ENCODE results near the gene DHX58.
A peak's percentile ranks its signal among the peaks of the same experiment; 100 is the strongest.

Gene DHX58

GRCh38 chr17:42124256-42124655 lies 11.7 kb upstream of the DHX58 start:
- Histone ChIP-seq H3K79me2 (ENCODE audit: low read length) (peaks cover 9% of the 10 kb centered on the region), H3K9me3 (replicated peaks; ENCODE audit: insufficient read depth, low read length) (no peaks in the 10 kb centered on the region), H3K36me3 (replicated peaks; ENCODE audit: insufficient read depth, low read length) (no peaks in the 10 kb centered on the region), H2AFZ (ENCODE audit: low read length) (no peak overlapping the region), H3K4me2 (ENCODE audit: low read depth, low read length) (no peak overlapping the region), H3F3A (ENCODE audit: insufficient read depth, low read length) (no peaks in the 10 kb centered on the region), H3K9me2 (replicated peaks; ENCODE audit: insufficient read depth, low read length) (no peaks in the 10 kb centered on the region), H3K9ac (ENCODE audit: low read length) (no peak overlapping the region), H3K27me3 (replicated peaks; ENCODE audit: insufficient read depth, low read length) (no peaks in the 10 kb centered on the region), H3K27ac (ENCODE audit: low read length) (no peak overlapping the region), H3K4me1 (ENCODE audit: low read length) (peaks cover 12% of the 10 kb centered on the region), H3K4me3 (ENCODE audit: low read length) (no peak overlapping the region), H4K20me1 (ENCODE audit: insufficient read depth, low read length) (no peaks in the 10 kb centered on the region)
- TF ChIP-seq CTCF (IDR thresholded peaks at IDR 0.05; ENCODE audit: low read length) (no peak), EZH2phosphoT487 (IDR thresholded peaks at IDR 0.05; ENCODE audit: low read length) (no peak), EZH2 (optimal IDR thresholded peaks at IDR 0.05; ENCODE audit: low read depth, low read length) (no peak)
- no peak for DNase-seq

GRCh38 chr17:42122371-42123303 lies 10.1 kb upstream of the DHX58 start, which contains the start of gene HSPB9:
Gene HSPB9 (plus strand): TSS chr17:42122804. CDS start chr17:42122851, 47 bp downstream.
- Histone ChIP-seq H3K27me3 (replicated peaks; ENCODE audit: insufficient read depth, low read length) (no peaks in the 10 kb centered on the region), H2AFZ (ENCODE audit: low read length) (peak within 1 kb of the TSS; percentile 62; the same call in 1 of the 2 replicates), H3K36me3 (replicated peaks; ENCODE audit: insufficient read depth, low read length) (no peaks in the 10 kb centered on the region), H3F3A (ENCODE audit: insufficient read depth, low read length) (no peaks in the 10 kb centered on the region), H3K4me1 (ENCODE audit: low read length) (peaks cover 12% of the 10 kb centered on the region), H4K20me1 (ENCODE audit: insufficient read depth, low read length) (no peaks in the 10 kb centered on the region), H3K9me3 (replicated peaks; ENCODE audit: insufficient read depth, low read length) (no peaks in the 10 kb centered on the region), H3K27ac (ENCODE audit: low read length) (no peak within 1 kb of the TSS), H3K4me2 (ENCODE audit: low read depth, low read length) (peak within 1 kb of the TSS; percentile 99; the same call in 1 of the 2 replicates), H3K79me2 (ENCODE audit: low read length) (peaks cover 9% of the 10 kb centered on the region), H3K4me3 (ENCODE audit: low read length) (no peak within 1 kb of the TSS), H3K9ac (ENCODE audit: low read length) (no peak within 1 kb of the TSS), H3K9me2 (replicated peaks; ENCODE audit: insufficient read depth, low read length) (no peaks in the 10 kb centered on the region)
- TF ChIP-seq CTCF (IDR thresholded peaks at IDR 0.05; ENCODE audit: low read length) (no peak), EZH2 (optimal IDR thresholded peaks at IDR 0.05; ENCODE audit: low read depth, low read length) (no peak), EZH2phosphoT487 (IDR thresholded peaks at IDR 0.05; ENCODE audit: low read length) (no peak)
- no peak for DNase-seq

GRCh38 chr17:42120770-42121769 lies 8.6 kb upstream of the DHX58 start, which contains the start of gene KAT2A:
Gene KAT2A (minus strand): TSS chr17:42121367. CDS start chr17:42121304, 63 bp downstream.
- Histone ChIP-seq H3K4me3 (ENCODE audit: low read length) (peak within 1 kb of the TSS; percentile 67), H2AFZ (ENCODE audit: low read length) (peak within 1 kb of the TSS; percentile 62), H3K9me2 (replicated peaks; ENCODE audit: insufficient read depth, low read length) (no peaks in the 10 kb centered on the region), H4K20me1 (ENCODE audit: insufficient read depth, low read length) (no peaks in the 10 kb centered on the region), H3K4me1 (ENCODE audit: low read length) (peaks cover 17% of the 10 kb centered on the region), H3K4me2 (ENCODE audit: low read depth, low read length) (peak within 1 kb of the TSS; percentile 99), H3K9me3 (replicated peaks; ENCODE audit: insufficient read depth, low read length) (no peaks in the 10 kb centered on the region), H3K27me3 (replicated peaks; ENCODE audit: insufficient read depth, low read length) (no peaks in the 10 kb centered on the region), H3K79me2 (ENCODE audit: low read length) (peaks cover 9% of the 10 kb centered on the region), H3K27ac (ENCODE audit: low read length) (no peak within 1 kb of the TSS), H3F3A (ENCODE audit: insufficient read depth, low read length) (peaks cover 9% of the 10 kb centered on the region; the same call in 1 of the 2 replicates), H3K36me3 (replicated peaks; ENCODE audit: insufficient read depth, low read length) (no peaks in the 10 kb centered on the region), H3K9ac (ENCODE audit: low read length) (peak within 1 kb of the TSS; percentile 74)
- DNase-seq = peak; percentile 83
- TF ChIP-seq CTCF (IDR thresholded peaks at IDR 0.05; ENCODE audit: low read length) (no peak), EZH2 (optimal IDR thresholded peaks at IDR 0.05; ENCODE audit: low read depth, low read length) (no peak), EZH2phosphoT487 (IDR thresholded peaks at IDR 0.05; ENCODE audit: low read length) (no peak)
